Osteoblast (primary cell): Measurements from ENCODE around the gene HELT. TPM values are rescaled to one million over a fixed set of nuclear protein-coding genes. Genes with fewer than 3 reads are reported as not detected.

Experiments
- DNase-seq: peaks from one replicate; pipeline ENCODE4 v3.0.0; 2011; ENCODE audit warnings: low spot score, mixed read lengths; ENCODE audit not compliant: insufficient read length; ENCODE audit errors: missing footprints
- H2AFZ ChIP-seq: 2 replicates; pipeline ENCODE4 v1.6.0; 2011; ENCODE audit warnings: mild to moderate bottlenecking, low read length
- H3K27ac ChIP-seq: 2 replicates; pipeline ENCODE4 v1.5.1; 2011; ENCODE audit warnings: mild to moderate bottlenecking, low read depth, low read length, moderate library complexity
- H3K27me3 ChIP-seq: 2 replicates; pipeline ENCODE4 v1.6.0; 2012; ENCODE audit warnings: mild to moderate bottlenecking, control low read depth, inconsistent platforms, low read length, moderate library complexity; ENCODE audit not compliant: insufficient read depth
- H3K36me3 ChIP-seq: 2 replicates; pipeline ENCODE4 v1.5.1; 2011; ENCODE audit warnings: mild to moderate bottlenecking, low read length, control low read depth, moderate library complexity; ENCODE audit not compliant: insufficient read depth
- H3K4me1 ChIP-seq: 2 replicates; pipeline ENCODE4 v1.5.1; 2011; ENCODE audit warnings: mild to moderate bottlenecking, low read length, control low read depth, moderate library complexity; ENCODE audit not compliant: insufficient read depth
- H3K4me2 ChIP-seq: 2 replicates; pipeline ENCODE4 v1.6.0; 2011; ENCODE audit warnings: mild to moderate bottlenecking, low read length; ENCODE audit not compliant: insufficient read depth
- H3K4me3 ChIP-seq: fragments of 200-600 bp; sonication (generic); 3 replicates; pipeline ENCODE4 v1.5.1; 2012; ENCODE audit warnings: mild to moderate bottlenecking, low read length, inconsistent platforms; ENCODE audit not compliant: insufficient read depth
- H3K79me2 ChIP-seq: 2 replicates; pipeline ENCODE4 v1.6.0; 2012; ENCODE audit warnings: mild to moderate bottlenecking, low read length, control low read depth, inconsistent platforms; ENCODE audit not compliant: insufficient read depth
- H3K9me3 ChIP-seq: 2 replicates; pipeline ENCODE4 v1.5.1; 2011; ENCODE audit warnings: low read depth, low read length, control low read depth
- H4K20me1 ChIP-seq: 2 replicates; pipeline ENCODE4 v1.6.0; 2012; ENCODE audit warnings: mild to moderate bottlenecking, low read length, control low read depth; ENCODE audit not compliant: insufficient read depth
- total RNA-seq: library from RNA; depleted of rRNA; stranded (reverse); fragments of >200 nt; gene quantifications from 2 replicates; pipeline ENCODE4 v1.2.3, GENCODE V29; 2012
- TF ChIP-seq, protein P1 (sequence below): IDR thresholded peaks from 2 replicates; pipeline ENCODE4 v1.5.1; 2011; ENCODE audit warnings: mild to moderate bottlenecking, low read depth, low read length, moderate library complexity; ENCODE audit errors: extremely low read depth

Gene HELT
- total RNA-seq, 1 donor, result not detected

- no peaks in the 10 kb centered on the region for H3K36me3 ChIP-seq
- H2AFZ ChIP-seq, result no peak overlapping the region
- H3K27me3 ChIP-seq, result peaks cover 58% of the 10 kb centered on the region
- H3K27ac ChIP-seq, result no peak overlapping the region
- no peak overlapping the region for H3K4me3 ChIP-seq
- TF ChIP-seq, protein P1, sequence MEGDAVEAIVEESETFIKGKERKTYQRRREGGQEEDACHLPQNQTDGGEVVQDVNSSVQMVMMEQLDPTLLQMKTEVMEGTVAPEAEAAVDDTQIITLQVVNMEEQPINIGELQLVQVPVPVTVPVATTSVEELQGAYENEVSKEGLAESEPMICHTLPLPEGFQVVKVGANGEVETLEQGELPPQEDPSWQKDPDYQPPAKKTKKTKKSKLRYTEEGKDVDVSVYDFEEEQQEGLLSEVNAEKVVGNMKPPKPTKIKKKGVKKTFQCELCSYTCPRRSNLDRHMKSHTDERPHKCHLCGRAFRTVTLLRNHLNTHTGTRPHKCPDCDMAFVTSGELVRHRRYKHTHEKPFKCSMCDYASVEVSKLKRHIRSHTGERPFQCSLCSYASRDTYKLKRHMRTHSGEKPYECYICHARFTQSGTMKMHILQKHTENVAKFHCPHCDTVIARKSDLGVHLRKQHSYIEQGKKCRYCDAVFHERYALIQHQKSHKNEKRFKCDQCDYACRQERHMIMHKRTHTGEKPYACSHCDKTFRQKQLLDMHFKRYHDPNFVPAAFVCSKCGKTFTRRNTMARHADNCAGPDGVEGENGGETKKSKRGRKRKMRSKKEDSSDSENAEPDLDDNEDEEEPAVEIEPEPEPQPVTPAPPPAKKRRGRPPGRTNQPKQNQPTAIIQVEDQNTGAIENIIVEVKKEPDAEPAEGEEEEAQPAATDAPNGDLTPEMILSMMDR, result no peak
- H3K9me3 ChIP-seq, result no peaks in the 10 kb centered on the region
- no peak for DNase-seq
- no peaks in the 10 kb centered on the region for H4K20me1 ChIP-seq
- no peaks in the 10 kb centered on the region for H3K79me2 ChIP-seq
- no peak overlapping the region for H3K4me2 ChIP-seq
- H3K4me1 ChIP-seq, result no peaks in the 10 kb centered on the region
Measured at GRCh38 chr4:185023471-185023870, 5.2 kb downstream of the HELT start.

DNA sequence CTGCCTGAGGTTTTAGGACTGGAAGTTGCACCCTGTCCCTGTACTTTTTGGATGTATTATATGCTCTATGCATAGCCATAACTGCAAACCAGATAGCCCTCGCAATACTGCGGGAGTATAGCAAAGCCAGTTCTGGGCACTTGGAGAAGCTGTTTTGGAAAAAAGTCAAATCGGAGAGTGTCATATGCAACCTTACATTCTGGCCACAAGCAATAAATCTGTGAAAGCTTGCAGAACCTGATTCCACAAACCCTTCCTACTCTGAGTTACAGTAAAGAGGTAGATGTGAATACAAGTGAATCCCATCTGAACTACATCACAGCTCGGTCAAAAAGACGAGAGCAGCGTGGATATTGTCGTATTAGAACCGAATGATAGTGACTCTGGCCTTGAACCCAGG is 10.3 kb downstream of the HELT start:
- H3K27me3 ChIP-seq, result peaks cover 40% of the 10 kb centered on the region
- TF ChIP-seq, protein P1, result no peak

DNA sequence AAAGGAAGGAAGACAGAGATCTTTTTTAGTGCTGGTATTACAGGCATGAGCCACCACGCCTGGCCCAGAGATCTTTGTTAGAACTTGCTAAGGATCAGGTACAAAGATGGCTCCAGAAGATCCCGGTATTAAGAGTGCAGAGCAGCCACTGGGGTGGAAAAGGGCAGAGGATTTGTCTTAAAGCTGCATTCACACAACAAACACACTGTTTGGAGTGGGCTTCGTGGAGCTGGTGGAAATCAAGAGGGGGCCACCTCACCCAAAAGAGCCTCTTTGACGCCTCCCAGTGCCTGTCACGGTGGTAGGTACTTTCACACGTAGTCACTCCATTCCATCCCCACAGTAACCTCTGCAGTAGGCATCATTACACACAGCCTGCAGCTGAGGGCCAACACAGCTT is 13.3 kb downstream of the HELT start:
- Histone ChIP-seq H3K27me3 (peaks cover 35% of the 10 kb centered on the region), H3K4me1 (no peaks in the 10 kb centered on the region), H3K9me3 (no peaks in the 10 kb centered on the region), H4K20me1 (no peaks in the 10 kb centered on the region), H3K36me3 (no peaks in the 10 kb centered on the region), H3K4me3 (no peak overlapping the region), H3K79me2 (no peaks in the 10 kb centered on the region), H2AFZ (no peak overlapping the region), H3K4me2 (no peak overlapping the region), H3K27ac (no peak overlapping the region)
- DNase-seq, result no peak
- TF ChIP-seq, protein P1, result no peak

More for the DNA sequence above, 10.3 kb downstream of the HELT start:
- Histone ChIP-seq H4K20me1 (no peaks in the 10 kb centered on the region), H3K4me2 (no peak overlapping the region), H3K36me3 (no peaks in the 10 kb centered on the region), H2AFZ (no peak overlapping the region), H3K4me3 (no peak overlapping the region), H3K4me1 (no peaks in the 10 kb centered on the region), H3K9me3 (no peaks in the 10 kb centered on the region), H3K27ac (no peak overlapping the region), H3K79me2 (no peaks in the 10 kb centered on the region)
- no peak for DNase-seq

GRCh38 chr4:185033072-185033471 is 14.8 kb downstream of the HELT start:
- Histone ChIP-seq H3K79me2 (no peaks in the 10 kb centered on the region), H2AFZ (no peak overlapping the region), H3K36me3 (no peaks in the 10 kb centered on the region), H3K27ac (no peak overlapping the region), H4K20me1 (no peaks in the 10 kb centered on the region), H3K27me3 (peaks cover 29% of the 10 kb centered on the region), H3K4me3 (no peak overlapping the region), H3K9me3 (no peaks in the 10 kb centered on the region), H3K4me1 (no peaks in the 10 kb centered on the region), H3K4me2 (no peak overlapping the region)
- TF ChIP-seq, protein P1, result no peak
- DNase-seq, result no peak
